GM04504 (cell line): ENCODE data around the gene PSPN.

ENCODE experiments used
- DNase-seq: peaks from one replicate; pipeline ENCODE4 v3.0.0-alpha.2; 2012; ENCODE audit warnings: low read depth

Gene PSPN

DNA sequence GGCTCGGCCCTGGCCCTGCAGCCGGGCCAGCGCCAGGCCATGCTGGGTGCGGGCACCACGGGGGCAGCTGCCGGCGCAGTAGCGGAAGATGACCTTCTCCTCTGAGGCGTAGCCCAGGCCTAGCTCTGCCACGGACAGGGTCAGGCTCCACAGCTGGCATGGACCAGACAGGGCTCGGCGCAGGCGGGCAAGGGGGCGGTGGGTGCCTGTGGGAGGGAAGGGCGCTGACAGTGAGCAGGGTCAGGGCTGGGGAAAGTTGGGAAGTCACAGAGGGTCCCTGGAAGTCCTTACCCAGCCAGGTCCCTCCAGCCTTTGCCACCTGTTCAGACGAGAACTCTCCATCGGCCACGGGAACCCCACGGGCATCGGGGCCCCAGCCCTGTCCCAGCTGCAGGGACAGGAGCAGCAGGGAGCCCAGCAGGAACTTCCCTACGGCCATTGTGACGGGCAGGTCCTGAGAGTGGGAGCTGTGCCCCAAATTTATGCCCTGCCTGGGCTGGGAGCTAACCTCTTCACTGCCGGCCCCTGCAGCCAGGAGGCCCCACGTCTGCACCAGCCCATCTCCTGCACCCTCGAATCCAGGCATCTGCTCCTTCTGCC is at the start of gene PSPN:
Gene PSPN, minus strand, starts transcription at position 523 of the 600 bp plus-strand sequence. Its CDS starts 84 bp downstream, at position 439.
- no peak for DNase-seq

GRCh38 chr19:6424939-6425731 is 49.4 kb upstream of the PSPN start:
- DNase-seq, result peak; percentile 100

DNA sequence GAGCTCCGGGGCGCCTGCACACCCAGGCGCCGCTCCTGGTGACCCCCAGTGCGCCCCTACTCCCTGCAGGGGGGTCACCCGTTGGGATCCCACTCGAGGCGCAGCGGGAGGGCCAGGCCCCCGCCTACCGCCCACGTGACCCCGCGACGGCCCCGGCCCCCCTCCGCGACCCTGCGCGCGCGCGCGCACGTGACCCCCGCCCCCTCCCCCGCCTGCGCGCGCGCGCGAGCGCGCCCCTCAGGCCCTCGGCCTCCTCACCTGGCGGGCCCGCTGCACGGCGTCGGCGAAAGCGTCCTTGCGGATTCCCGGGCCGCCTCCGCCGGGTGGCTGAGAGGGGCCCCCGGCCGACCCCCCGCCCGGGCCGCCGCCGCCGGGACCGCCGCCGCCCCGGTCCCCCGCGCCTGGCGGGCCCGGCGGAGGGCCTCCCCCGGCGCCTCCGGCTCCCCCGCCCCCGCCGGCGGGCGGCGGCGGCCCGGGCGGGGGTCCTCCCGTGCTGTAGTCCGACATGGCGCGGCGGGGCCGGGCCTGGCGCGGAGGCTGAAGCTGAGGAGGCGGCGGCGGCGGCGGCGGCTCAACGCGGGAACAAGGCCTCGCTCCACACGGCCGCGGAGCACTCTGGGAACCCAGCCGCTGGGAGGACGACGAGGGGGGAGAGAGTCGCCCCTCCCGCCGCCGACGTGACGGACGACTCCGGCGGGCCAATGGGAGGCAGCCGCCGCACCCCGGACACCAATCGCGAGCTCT is 48.6 kb upstream of the PSPN start, which contains the start of gene KHSRP:
Gene KHSRP, minus strand, starts transcription at position 617 of the 744 bp plus-strand sequence. Its CDS starts 110 bp downstream, at position 507.
- no peak for DNase-seq

DNA sequence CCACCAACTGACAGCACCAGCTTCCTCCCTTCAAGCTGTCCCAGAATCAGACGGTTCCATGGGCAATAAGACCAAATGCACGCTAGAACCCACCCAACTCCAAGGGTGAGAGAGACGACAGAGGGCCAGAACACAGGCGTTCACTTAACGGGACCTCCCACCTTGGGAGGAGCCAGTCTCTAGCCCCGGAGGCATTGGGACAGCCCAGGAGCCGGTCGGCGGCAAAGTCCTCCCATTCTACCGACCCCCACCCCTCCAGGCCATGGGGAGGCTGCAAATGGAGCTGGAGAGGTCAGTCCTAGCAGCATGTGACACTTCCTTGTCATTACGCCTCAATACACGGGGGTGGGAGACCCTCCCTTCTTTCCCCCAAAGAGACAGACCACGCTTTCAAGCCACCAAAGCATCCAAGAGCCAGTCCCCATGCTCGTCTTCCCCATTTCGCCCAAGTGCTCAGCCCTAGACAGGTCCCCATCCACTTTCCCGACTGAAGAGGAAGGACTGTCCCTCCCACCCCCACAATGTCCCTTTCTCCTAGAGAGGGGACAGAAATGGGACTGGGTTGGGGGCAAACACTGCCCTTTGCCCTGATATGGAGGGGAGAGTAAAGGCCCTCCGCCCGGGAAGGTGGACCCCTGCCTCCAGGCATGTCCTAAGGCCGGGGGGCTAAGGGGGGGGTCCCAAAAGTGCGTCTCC is 47.9 kb upstream of the PSPN start:
- DNase-seq, result no peak

- no peak for DNase-seq
These were observed 45.6 kb upstream of the PSPN start for GRCh38 chr19:6421075-6422014.

- no peak for DNase-seq
These were observed 42.8 kb upstream of the PSPN start for GRCh38 chr19:6418562-6418932.

GRCh38 chr19:6417713-6418561 is 42.2 kb upstream of the PSPN start:
- DNase-seq, result no peak

DNA sequence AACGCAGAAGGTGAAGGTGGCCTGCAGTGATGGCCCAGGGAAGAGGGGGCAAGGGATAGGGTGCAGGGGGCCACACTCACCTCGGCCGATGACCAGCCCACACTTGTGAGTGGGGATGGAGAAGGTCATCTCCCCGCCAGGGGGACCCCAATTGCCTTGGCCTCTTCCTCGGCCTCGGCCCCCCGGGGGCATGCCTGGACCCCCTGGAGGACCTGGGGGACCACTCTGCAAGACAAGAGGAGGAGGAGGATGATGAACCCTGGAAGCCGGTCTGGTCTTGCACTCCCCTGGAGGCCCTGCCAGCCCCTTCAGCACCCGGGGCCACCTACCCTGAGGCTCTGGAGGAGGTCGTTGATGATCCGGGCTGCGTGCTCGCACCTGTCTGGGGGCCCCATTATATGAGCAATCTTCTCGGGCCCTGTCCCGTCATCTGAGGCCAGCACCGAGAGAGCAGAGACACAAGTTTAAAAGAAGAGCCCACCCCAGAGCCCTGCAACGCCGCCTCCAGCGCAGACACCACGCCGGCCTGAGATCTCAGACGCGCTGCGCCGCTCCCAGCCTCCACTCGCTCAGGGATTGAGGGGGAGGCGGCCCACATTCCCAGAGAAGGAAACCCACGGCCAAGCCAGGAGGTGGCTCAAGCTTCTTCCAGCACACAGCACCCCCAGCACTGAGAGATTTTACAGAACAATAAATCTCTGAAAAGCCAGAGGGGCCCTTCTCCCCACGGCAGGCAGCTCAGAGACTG is 41.1 kb upstream of the PSPN start:
- no peak for DNase-seq

DNA sequence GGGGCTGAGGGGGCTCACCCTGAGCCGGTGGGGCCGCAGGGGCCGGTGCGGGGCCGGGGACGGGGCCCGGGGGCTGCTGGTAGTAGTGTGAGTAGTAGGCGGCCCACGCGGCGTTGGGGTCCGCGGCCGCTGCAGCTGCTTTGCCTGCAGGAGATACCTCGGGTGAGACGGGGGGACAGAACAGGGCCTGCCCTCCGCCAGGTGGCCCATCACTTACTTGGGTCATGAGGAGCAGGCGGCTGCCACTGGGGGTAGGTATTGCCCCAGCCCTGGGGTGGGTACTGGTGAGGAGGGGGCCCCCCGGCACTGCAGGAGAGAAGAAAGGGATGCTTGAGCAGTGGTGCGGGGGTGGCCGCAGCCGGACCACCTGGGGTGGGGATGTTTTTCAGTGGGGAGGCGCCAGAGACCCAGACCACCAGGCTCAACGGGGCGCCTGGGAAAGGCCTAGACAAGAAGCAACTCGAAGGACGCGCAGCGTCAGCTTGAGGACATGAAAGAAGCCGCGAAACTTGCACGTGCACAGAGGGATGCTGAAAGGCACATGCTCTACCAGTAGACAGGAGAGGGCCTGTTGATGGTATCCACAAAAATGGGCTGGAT is 40.0 kb upstream of the PSPN start:
- no peak for DNase-seq

DNA sequence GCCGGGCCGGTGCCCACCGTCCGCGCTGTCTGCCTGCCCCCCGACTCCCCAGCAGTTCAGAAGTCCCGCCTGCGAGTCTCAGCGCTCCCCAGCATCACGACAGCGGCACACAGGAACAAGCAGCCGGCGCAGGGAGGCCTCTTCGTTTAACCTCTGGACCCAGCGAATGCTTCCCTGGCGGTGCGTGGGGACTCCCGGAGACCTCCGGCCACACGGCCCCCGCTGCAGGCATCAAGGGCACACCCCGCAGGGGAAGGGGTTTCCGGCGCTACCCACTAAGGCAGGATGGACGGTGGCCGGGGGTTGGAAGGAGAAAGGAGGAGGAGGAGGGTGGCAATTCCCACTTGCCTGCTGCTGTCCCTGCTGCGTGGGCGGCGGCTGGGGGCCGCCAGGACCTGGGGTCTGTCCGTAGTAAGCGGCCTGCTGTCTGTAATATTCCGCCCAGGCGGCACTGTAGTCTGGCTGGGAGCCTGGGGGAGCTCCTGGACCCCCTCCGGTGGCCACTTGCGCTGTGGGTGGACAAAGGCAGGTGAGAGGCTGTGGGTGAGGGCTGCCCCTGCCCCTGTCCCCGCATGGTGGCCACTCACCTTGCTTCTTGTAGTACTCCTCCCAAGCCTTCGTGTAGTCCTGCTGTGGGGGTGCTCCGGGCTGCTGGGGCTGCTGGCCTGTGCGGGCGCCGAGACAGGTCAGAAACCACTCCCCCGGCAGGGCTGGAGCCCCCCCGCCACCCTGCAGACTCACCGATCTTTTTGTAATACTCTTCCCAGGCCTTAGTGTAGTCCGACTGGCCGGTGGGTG is 39.3 kb upstream of the PSPN start:
- DNase-seq, result no peak

DNA sequence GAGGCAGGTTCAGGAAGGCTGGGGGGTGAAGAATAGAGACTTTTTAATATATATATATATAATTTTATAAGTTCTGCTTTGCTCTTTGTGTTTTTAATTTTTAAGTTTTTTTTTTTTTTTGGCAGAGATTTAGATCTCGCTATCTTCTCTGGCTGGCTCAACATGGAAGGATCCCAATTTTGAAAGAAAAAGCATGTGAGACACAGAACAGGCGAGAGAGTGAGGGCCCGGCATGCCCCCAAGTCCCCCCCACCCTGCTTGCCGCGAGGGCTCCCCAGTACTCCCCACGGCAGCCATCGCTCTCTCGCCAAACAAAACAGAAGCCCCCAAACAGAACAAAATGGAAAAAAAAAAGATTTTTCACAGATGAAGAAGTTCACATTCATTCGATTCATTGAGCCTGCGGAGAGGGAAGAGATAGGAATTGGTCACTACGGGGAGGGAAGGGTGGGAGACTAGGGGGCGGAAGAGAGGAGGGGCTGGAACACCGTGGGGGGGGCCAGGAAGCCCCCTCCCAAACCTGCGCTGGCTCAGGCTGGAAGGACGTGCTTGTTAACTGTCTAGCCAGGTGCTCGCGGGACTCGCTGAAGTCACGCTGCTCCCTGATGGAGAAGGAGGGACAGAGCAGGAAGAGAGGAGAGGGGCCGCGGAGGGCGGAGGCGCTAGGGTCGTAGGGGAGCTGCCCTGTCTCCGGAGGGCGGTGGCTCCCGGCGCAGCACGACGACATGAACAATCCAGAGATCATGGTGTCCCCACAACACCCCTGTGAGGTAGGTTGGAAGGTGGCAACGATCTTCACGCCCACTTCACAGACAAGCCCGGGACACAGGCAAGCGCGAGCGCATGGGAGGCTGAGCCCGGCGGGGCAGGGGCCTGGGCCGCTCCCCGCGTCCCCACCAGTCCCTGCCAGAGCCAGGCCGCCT is 38.2 kb upstream of the PSPN start:
- DNase-seq, result no peak

- no peak for DNase-seq
These were observed 37.6 kb upstream of the PSPN start for GRCh38 chr19:6413291-6413690.

GRCh38 chr19:6412447-6413091 is 36.8 kb upstream of the PSPN start:
- DNase-seq, result no peak

- DNase-seq, result no peak
These were observed 36.3 kb upstream of the PSPN start for GRCh38 chr19:6412061-6412446.

- DNase-seq, result no peak
These were observed 33.6 kb upstream of the PSPN start for GRCh38 chr19:6409346-6409745.

- DNase-seq, result no peak
These were observed 30.7 kb upstream of the PSPN start for GRCh38 chr19:6406401-6406800.
